NCI-H1417 treated with DMSO at 0.1 percent for 48 hours (cell line): ENCODE results near the gene VCAM1.
"Not testable (repeated sequence)": the region's sequence is repeated elsewhere in the genome, so short reads cannot be mapped to it uniquely, and the experiment has no call there.

ENCODE experiments used
- DNase-seq: peaks from one replicate; lab custom pipeline; 2025; lab: John Stamatoyannopoulos, UW

Gene VCAM1, protein sequence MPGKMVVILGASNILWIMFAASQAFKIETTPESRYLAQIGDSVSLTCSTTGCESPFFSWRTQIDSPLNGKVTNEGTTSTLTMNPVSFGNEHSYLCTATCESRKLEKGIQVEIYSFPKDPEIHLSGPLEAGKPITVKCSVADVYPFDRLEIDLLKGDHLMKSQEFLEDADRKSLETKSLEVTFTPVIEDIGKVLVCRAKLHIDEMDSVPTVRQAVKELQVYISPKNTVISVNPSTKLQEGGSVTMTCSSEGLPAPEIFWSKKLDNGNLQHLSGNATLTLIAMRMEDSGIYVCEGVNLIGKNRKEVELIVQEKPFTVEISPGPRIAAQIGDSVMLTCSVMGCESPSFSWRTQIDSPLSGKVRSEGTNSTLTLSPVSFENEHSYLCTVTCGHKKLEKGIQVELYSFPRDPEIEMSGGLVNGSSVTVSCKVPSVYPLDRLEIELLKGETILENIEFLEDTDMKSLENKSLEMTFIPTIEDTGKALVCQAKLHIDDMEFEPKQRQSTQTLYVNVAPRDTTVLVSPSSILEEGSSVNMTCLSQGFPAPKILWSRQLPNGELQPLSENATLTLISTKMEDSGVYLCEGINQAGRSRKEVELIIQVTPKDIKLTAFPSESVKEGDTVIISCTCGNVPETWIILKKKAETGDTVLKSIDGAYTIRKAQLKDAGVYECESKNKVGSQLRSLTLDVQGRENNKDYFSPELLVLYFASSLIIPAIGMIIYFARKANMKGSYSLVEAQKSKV

DNA sequence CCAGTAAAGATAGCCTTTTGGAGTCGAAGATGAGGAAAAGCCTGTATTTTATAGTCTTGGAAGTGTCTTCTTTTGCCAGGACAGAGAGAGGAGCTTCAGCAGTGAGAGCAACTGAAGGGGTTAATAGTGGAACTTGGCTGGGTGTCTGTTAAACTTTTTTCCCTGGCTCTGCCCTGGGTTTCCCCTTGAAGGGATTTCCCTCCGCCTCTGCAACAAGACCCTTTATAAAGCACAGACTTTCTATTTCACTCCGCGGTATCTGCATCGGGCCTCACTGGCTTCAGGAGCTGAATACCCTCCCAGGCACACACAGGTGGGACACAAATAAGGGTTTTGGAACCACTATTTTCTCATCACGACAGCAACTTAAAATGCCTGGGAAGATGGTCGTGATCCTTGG lies at the start of gene VCAM1:
VCAM1 (plus strand) TSS at position 253 of the 400 bp plus-strand sequence; CDS start at position 372, 119 bp downstream.
- no peak for DNase-seq

DNA sequence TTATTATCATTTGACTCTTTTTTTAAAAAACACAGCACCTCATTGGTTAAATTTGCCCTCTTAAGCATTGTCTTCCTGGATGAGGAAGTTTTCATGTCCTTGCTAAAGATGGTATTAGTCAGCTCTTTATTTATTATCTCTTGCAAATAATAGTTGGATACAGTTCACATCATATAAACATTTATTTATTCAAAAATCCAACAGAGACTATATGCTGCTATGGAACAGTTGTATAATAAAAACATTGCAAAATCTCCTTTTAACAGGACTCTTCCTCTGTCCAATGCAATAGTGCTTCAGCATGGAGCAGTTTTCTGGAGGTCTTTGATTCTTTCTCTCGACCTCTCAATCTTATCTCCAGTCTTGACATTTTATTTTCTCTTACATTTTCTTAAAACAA lies 49.5 kb upstream of the VCAM1 start:
- DNase-seq: no peak

DNA sequence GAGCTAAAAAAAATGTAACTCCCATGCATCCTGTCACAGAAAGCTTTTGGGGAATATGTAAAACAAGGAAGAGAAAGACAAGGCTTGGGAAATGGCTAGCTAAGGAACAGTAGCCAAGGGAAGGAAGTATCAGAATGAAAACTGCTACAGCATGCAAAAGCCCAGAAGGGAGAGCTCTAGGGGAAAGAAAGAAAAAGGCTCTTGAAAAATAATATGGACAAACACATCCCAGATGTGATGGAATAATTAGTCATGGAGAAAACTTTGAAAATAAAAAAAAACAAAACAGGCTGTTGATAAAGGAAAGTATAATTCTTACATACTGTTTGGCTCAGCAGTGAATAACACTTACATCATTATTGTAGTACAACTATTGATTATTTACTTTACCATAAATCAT lies 47.9 kb upstream of the VCAM1 start:
- DNase-seq: no peak

DNA sequence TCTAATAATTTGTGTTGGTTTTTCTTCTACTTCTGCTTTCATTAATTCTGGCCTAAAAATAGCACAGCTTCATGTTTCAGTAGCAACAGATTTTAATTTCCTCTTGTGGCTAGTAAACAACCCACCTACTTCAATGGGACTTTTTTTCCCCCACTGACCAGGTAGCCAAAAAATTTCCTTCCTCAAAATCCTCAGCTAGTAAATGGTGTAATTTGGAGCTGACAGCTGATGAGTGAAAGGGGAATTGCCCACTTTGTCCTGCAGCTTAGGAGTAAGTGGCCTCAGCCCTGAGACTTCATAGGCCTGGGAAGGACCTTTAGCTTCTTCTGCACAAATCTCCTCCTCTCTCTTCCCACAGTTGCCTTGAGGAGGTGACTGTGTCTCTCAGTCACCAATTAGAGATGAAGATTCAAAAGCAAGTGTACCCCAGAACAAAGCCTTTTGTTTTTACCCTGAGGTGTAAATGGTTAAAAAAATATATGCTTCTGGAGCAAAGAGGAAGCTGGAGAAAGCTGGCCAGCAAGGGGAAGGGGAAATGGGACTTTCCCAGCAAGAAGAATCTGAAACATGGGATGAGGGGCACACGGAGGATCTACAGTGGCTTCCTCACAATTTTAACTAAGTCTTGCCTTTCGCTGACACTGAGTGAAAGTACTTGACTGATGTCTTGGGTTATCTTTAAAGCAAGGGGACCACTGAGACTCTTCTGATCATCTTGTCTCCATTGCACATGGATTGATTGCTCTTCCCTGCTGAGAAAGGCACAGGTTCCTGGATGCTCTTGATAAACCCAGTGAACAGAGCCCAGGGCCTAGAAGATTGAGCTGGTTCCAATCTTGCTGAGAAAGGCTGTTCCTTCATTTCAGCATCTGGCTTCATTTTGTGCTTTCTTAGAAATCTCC lies 35.8 kb upstream of the VCAM1 start:
- no peak for DNase-seq

DNA sequence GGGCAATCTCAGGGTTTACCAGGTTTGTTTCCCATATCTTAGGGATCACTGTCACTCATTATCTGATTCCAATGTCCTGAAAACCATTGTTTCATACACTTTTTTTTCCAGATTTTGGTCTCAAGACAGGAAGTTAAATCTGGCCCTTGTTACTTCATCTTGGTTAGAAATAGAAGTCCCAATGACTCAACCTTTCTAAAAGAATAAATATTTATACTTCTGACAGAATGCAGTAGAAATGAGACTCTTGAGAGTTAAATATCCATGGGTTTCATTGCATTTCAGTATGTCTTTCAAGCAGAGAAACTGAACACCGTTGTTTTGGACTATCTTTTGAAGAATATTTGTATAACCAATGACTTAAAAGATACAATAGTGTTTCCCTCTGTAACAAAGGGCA lies 19.8 kb upstream of the VCAM1 start:
- no peak for DNase-seq

DNA sequence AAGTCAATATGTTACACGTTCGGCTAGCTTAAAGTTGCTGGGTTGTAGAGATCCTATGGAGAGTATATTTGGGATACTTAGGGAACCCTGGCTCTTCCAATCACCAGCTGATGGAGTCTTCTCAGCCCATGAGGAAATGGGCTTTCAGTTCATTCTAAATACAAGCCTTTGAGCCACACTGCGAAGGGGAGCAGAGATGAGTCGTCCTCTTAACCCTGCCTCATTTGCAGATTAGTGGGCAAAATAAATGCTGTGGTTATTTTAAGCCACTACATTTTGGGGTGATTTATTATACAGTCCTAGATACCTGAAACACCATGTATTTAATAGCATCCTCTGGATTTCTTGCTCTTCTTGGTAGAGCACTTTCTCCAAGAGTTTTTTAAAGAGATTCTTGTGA lies 19.0 kb upstream of the VCAM1 start:
- no peak for DNase-seq

DNA sequence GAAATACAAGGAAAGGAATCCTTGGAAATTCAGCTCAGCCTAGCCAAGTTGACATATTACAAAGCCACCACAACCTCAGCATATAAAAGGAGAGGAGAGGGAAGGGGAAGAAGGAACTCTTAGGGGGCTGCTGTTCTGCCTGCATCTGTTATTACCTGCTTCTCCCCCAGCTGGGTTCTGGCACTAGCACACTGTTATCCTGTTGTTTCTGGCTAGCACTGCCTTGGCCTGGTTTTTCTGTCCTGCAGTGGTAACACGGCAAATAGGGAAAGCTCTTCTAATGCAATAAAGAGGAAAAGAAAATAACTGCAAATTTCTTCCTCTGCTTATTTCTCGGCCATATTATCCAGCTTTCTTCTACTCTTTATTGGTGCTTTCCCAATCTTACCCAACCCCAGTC lies 16.5 kb upstream of the VCAM1 start:
- no peak for DNase-seq

DNA sequence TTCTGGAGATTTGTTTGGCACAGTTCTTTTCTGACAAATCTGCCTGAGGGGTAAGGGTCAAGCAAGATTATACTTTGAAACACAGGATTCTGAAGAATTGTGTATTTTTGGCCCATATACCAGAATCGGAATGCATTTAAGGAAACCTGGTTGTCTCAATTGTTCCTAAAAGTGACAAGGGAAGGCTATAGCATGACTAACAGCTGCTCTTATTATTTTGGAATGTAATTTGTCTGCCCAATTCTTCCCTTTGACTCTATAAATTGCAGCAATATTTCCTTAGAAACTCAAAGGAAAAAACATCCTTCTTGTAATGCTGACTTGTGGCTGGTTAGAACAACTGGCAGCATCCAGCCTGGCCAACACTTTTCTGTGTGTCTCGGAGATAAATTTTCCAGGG lies 15.8 kb upstream of the VCAM1 start:
- DNase-seq: no peak

DNA sequence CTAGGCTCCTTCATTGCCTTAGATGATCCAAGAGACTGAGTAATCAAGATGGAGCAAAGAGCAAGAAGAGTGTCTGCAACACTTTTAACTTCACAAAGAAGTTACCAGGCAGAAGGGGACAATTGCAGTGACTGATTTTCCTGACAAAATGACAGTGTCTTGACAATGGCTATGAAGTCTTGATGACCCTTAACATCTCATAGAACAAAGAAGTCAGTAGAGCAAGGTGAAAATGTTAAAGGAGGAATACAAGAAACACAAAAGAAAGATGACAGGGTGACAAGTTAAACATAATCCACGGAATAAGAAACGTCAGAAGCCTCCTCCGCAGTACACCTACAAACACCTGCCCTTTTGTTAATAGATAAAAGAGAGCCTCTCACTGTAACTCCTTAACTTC lies 15.1 kb upstream of the VCAM1 start:
- no peak for DNase-seq

DNA sequence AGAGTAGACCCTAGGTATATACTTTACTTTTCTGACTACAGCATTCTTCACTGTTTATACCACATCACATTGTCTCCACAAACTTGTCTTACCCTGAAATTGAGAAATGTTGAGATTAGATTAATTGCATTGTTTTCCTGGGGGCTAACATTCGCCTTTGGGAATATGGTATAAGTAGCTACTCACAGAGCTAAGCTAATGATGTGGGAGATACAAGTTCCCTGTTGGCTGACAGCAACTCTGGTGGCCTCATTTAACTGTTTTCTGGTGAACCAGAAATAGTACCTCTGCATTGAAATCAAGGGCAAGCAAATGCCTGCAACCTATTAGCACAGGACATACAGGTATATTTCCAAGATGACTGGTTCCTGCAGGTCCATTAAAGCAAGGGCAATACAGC lies 13.2 kb upstream of the VCAM1 start:
- DNase-seq: no peak

DNA sequence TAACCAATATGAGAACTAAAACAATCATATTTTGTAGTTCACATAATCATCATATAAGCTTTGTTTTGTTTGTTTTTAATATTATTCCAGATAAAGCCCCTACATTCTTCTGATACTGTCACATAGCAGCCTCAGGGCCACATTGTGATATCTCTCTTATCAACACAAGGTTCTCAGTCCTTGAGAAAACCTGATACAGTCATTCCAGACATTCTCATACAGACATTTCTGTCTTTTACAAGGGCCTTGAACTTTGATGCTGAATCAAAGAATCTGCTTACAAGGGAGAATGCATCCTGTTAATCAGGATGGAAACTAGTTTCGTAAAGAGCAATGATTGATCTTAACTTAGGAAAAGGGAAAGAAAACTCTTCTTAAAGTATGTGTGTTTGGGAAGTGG lies 12.7 kb upstream of the VCAM1 start:
- no peak for DNase-seq

DNA sequence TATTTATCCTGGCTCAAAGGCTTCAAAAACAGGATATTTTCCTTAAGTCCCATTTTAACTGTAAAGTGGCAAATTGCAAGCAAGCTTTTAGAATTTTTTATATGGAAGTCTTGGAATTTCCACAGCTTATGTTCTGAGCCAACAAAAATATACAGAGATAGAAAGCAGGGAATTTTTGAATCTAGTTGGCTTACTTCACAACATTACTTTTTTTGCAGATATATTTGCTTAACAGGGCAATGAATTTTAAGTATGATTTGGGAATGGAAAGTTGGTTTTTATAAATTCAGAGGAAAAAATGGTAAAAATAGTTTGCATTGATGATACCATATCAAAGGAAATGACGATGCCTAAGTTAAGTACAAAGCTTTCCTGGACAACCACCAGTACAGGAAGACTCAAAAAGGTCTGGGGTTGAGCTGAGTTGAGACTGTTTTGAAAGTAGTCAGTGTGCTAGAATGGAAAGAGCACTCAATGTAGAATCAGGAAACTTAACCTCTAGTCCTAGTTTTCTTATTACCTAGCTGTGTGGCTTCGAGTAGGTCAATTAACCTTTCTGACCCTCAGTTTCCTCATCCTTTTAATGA lies 11.0 kb upstream of the VCAM1 start:
- no peak for DNase-seq

DNA sequence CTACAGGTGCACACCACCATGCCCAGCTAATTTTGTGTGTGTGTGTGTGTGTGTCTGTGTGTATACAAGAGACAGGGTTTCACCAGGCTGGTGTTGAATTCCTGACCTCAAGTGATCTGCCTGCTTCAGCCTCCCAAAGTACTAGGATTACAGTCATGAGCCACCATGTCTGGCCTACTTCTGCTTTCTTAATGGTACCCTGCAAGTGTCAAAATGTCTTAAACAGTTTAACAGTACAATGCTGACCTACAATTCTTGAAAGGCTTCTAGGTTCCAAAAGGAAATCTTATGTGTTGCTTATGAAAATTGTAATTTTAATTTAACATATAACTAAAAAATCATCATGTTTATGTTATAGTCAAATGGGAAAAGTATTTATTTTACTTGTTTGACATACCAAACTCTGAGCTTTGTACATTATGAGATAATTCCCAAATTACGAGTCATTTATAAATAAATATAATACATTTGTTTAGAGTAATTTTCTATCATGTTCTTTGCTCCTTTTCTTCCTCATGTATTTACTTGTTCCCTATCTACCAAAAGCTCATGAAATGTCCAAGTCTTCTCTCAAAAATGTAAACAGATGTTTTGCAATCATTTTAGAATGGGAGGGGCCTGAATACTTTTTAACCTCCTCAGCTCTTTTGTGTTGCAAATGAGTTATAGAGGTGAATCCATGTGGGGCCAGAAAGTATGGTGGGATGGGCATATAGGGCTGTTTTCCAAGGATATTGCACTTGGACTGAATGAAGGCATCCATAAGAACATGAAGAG lies 8.4 kb upstream of the VCAM1 start:
- no peak for DNase-seq

DNA sequence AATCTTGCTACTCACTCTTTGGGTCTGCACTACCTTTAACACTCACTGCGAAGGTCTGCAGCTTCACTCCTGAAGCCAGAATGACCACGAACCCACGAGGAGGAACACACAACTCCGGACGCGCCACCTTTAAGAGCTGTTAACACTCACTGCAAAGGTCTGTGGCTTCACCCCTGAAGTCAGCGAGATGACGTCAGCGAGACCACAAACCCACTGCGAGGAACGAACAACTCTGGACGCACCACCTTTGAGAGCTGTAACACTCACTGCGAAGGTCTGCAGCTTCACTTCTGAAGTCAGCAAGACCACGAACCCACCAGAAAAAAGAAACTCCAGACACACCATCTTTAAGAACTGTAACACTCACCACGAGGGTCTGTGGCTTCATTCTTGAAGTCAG lies 6.5 kb upstream of the VCAM1 start:
- DNase-seq: not testable (repeated sequence)

DNA sequence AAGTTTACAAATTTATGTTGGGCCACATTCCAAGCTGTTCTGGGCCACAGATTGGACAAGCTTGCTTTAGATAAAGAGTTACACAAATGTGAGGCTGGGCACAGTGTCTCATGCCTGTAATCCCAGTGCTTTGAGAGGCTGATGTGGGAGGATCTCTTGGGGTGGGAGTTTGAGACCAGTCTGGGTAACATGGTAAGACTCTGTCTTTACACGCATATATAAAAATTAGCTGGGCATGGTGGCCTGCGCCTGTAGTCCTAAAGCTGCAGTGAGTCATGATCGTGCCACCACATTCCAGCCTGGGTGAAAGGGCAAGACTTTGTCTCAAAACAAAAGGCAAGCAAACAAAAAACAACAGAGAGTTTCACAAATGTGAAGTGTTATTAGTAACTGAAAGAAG lies 5.9 kb upstream of the VCAM1 start:
- DNase-seq: no peak

DNA sequence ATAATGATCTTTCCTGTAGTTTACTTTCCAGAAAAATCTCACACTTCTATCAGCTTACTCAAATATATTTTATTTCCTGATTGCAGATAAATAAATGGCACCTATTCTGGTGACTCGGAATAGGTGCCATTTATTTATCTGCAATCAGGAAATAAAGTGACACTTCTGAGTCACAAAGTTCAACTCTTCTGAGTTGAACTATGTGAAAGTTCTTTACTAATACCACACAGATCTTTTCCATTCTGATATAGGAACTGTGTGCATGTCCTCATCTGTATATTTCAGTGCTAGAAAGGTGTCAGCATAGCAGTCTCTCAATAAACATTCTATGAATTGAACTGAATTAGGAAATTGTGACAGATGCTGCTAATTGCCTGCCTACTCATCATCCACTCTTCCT lies 4.9 kb upstream of the VCAM1 start:
- no peak for DNase-seq

DNA sequence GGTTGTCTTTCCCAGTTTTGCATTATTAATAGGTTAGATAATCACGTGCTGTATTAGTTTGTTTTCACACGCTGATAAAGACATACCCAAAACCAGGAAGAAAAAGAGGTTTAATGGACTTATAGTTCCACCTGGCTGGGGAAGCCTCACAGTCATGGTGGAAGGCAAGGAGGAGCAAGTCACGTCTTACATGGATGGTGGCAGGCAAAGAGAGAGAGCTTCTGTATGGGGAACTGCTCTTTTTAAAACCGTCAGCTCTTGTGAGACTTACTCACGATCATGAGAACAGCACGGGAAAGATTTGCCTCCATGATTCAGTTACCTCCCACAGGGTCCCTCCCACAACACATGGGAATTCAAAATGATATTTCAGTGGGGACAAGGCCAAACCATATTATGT lies 2.3 kb upstream of the VCAM1 start:
- no peak for DNase-seq

DNA sequence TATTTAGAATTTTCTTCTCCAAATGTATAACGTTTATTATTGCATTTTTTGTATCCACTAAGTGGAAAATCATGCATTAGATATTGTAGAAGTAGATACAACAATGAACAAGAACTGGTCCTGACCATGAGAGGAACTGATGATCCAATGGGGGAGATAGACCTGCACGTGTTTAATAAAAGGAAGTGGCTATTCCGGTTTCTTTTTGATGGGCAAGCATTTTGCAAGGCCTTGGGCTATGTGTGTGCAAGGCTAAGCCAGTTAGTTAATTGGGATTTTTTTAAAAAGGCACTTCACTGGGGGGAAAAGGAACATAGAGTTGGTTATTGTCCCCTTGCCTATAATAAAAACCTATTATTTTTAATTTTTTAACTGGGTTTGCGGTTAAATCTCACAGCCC lies 961 bp upstream of the VCAM1 start:
- DNase-seq: no peak

DNA sequence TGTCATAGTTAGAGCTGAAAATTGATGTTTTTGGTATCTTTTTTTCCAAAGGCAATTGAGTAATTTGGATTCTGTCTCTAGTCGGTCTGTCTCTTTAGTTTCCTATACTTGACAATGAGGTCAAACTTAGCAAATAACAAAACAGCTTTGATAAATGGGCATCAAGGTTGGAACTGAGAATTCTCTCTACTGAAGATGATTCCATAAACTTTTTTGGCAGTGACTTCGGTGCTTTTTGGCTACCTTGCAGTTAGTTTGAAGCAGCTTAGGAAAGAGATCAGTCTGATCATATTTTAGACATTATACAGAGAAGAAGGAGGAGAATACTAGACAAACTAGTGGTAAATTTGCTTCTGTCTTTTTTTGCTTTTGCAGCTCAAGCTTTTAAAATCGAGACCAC lies 559 bp downstream of the VCAM1 start:
- DNase-seq: no peak

DNA sequence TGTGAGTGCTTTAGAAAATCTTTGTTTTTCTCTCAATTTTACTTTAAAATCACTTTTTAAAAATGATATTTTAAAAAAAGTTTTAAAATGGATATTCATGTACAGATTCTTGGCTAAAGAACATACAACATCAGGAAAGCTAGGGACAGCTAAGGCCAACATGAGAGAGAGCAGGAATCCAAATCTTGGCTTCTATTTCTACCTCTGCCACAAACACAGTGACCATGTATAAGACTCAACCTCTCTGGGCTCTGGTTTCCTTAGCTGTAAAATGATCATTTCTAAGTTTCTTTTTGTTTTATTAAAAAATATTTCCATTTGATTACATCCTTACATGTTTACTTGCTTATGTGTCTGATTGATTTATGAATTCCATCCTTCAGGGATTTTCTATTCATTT lies 1.2 kb downstream of the VCAM1 start:
- no peak for DNase-seq

DNA sequence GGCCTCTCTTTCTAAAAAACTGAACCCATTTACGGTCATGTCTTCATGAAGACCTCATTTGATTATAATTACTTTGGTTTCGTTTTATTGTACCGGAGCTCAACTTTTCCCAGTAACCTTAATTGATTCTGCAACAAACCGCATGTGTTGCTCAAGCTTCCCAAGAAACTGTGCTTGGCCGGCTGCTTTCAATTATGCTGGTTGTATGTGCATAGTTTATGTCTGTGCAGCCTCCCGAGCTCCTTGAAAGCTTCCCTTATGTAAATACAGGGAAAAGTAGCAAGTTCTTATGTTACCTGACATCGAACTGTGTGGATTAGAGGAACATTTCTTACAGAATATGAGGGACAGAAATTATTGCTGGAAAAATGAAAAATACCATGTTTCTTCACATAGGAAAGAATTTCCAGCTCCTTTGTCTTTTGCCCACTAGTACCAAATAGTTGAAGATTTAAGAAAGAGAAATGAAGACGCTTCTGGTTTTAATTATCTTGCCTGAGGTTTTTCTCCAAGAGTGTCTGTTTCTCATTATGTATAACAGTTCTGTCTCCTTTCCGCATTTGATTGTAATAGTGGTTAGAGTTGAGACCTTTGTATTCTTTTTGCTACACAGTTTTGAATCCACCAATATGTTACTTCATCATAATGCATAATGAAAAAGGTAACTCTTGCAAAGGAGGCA lies 2.1 kb downstream of the VCAM1 start:
- no peak for DNase-seq
